H1 (cell line): ENCODE measurements around the gene UFC1. TPM values are rescaled to one million over a fixed set of nuclear protein-coding genes. Genes with fewer than 3 reads are reported as not detected.

Experiments
- CTCF ChIA-PET: fragments of 300-600 bp; sonication (Branson Sonifier 250); formaldehyde crosslinking; loops from one replicate; lab custom pipeline; 2021; ENCODE audit not compliant: partially characterized antibody; lab: Charles Lee
- POLR2A ChIA-PET: fragments of 300-600 bp; sonication (Branson Sonifier 250); formaldehyde crosslinking; loops from one replicate; lab custom pipeline; 2021; ENCODE audit warnings: inconsistent platforms; ENCODE audit not compliant: partially characterized antibody; lab: Charles Lee
- DNase-seq, 2 experiments: peaks; one replicate each; pipeline versions ENCODE4 v3.0.0 to v3.0.0-alpha.2; 2010 to 2022; ENCODE audit warnings: low spot score in 2 of 2, low read depth in 1 of 2, mixed read lengths in 1 of 2
- FAIRE-seq: peaks from 2 replicates; lab custom pipeline; 2011; peaks lifted over from hg19 to GRCh38; lab: Jason Lieb, UNC
- H2AFZ ChIP-seq: 2 replicates; pipeline ENCODE4 v1.8.1; 2012; ENCODE audit warnings: low read length, inconsistent platforms
- H2AK5ac ChIP-seq: 2 replicates; pipeline ENCODE4 v1.6.1; 2013; ENCODE audit warnings: low read depth, low read length
- H2BK120ac ChIP-seq: replicated peaks from 2 replicates; pipeline ENCODE3; 2013; ENCODE audit warnings: low read depth, low read length, inconsistent platforms
- H2BK12ac ChIP-seq: 2 replicates; pipeline ENCODE4 v1.6.1; 2013; ENCODE audit warnings: low read depth, low read length
- H2BK15ac ChIP-seq: 2 replicates; pipeline ENCODE4 v1.6.1; 2013; ENCODE audit warnings: low read length
- H2BK20ac ChIP-seq: 2 replicates; pipeline ENCODE4 v1.6.1; 2013; ENCODE audit warnings: low read length
- H2BK5ac ChIP-seq: 2 replicates; pipeline ENCODE4 v1.6.1; 2013; ENCODE audit warnings: low read depth, low read length
- H3K14ac ChIP-seq: 2 replicates; pipeline ENCODE4 v1.6.1; 2013; ENCODE audit warnings: inconsistent platforms; ENCODE audit not compliant: insufficient read length
- H3K18ac ChIP-seq: 2 replicates; pipeline ENCODE4 v1.6.1; 2013; ENCODE audit warnings: low read length; ENCODE audit errors: extremely low read depth
- H3K23ac ChIP-seq: 2 replicates; pipeline ENCODE4 v1.6.1; 2013; ENCODE audit warnings: inconsistent platforms; ENCODE audit not compliant: insufficient read length
- H3K23me2 ChIP-seq: 2 replicates; pipeline ENCODE4 v1.6.1; 2013; ENCODE audit warnings: low read depth, low read length
- H3K27ac ChIP-seq: 2 replicates; pipeline ENCODE4 v1.6.1; 2011; ENCODE audit warnings: low read depth, low read length, inconsistent platforms
- H3K27me3 ChIP-seq, 4 experiments: replicated peaks in 1 of 4; 1 replicate in 1 of 4; 2 replicates in 3 of 4; pipeline versions ENCODE4 v1.6.1 to v1.8.1; 2011 to 2013; ENCODE audit warnings: low read length in 3 of 4, mild to moderate bottlenecking in 3 of 4, inconsistent platforms in 2 of 4, mixed read lengths in 2 of 4, moderate library complexity in 1 of 4; ENCODE audit not compliant: control insufficient read depth in 3 of 4, insufficient read depth in 3 of 4; ENCODE audit errors: extremely low read depth in 1 of 4
- H3K36me3 ChIP-seq, 4 experiments: 2 replicates each; pipeline versions ENCODE4 v1.6.1 to v1.8.1; 2011 to 2013; ENCODE audit warnings: mild to moderate bottlenecking in 4 of 4, low read length in 3 of 4, moderate library complexity in 2 of 4, control low read depth in 1 of 4, inconsistent platforms in 1 of 4; ENCODE audit not compliant: insufficient read depth in 4 of 4, control insufficient read depth in 2 of 4
- H3K4ac ChIP-seq: replicated peaks from 2 replicates; pipeline ENCODE3; 2013; ENCODE audit warnings: low read length, low read depth, mixed read lengths, inconsistent platforms; ENCODE audit not compliant: insufficient read length
- H3K4me1 ChIP-seq, 4 experiments: replicated peaks in 1 of 4; 1 replicate in 1 of 4; 2 replicates in 3 of 4; pipeline versions ENCODE4 v1.6.1 to v1.8.1; 2011 to 2013; ENCODE audit warnings: low read length in 3 of 4, inconsistent platforms in 2 of 4, mixed read lengths in 1 of 4; ENCODE audit not compliant: insufficient read depth in 4 of 4, control insufficient read depth in 3 of 4
- H3K4me2 ChIP-seq, 2 experiments: 2 replicates each; pipeline versions ENCODE4 v1.6.1 to v1.8.1; 2011 to 2013; ENCODE audit warnings: low read depth in 2 of 2, low read length in 2 of 2, control low read depth in 1 of 2, inconsistent platforms in 1 of 2, mild to moderate bottlenecking in 1 of 2; ENCODE audit not compliant: insufficient read depth in 1 of 2
- H3K4me3 ChIP-seq, 4 experiments: fragments of 200-600, 300-600 bp in 1 of 4; sonication (generic), shearing (Covaris generic), sonication (Bioruptor Twin) in 1 of 4; 2 replicates each; pipeline versions ENCODE4 v1.5.1 to v1.8.1; 2011 to 2016; ENCODE audit warnings: low read length in 4 of 4, low read depth in 3 of 4, control low read depth in 2 of 4, inconsistent platforms in 2 of 4, mild to moderate bottlenecking in 2 of 4, mixed read lengths in 1 of 4, moderate library complexity in 1 of 4; ENCODE audit not compliant: insufficient read depth in 2 of 4; ENCODE audit errors: extremely low read depth in 1 of 4
- H3K56ac ChIP-seq: replicated peaks from 2 replicates; pipeline ENCODE3; 2013; ENCODE audit warnings: low read depth, mild to moderate bottlenecking, mixed read lengths, low read length, inconsistent platforms; ENCODE audit not compliant: insufficient read length
- H3K79me1 ChIP-seq: 2 replicates; pipeline ENCODE4 v1.6.1; 2013; ENCODE audit warnings: low read depth, low read length, control low read depth
- H3K79me2 ChIP-seq, 2 experiments: 2 replicates each; pipeline versions ENCODE4 v1.6.1 to v1.8.1; 2012 to 2013; ENCODE audit warnings: low read length in 2 of 2, mild to moderate bottlenecking in 2 of 2, inconsistent platforms in 1 of 2; ENCODE audit not compliant: insufficient read depth in 2 of 2, control insufficient read depth in 1 of 2
- H3K9ac ChIP-seq, 4 experiments: replicated peaks in 1 of 4; 1 replicate in 1 of 4; 2 replicates in 3 of 4; pipeline versions ENCODE4 v1.6.1 to v1.8.1; 2011 to 2013; ENCODE audit warnings: low read depth in 3 of 4, low read length in 3 of 4, control low read depth in 2 of 4, mild to moderate bottlenecking in 2 of 4, moderate library complexity in 2 of 4, inconsistent platforms in 1 of 4; ENCODE audit errors: extremely low read depth in 1 of 4
- H3K9me3 ChIP-seq, 2 experiments: 2 replicates each; pipeline versions ENCODE4 v1.6.1 to v1.8.1; 2012 to 2013; ENCODE audit warnings: mild to moderate bottlenecking in 2 of 2, moderate library complexity in 2 of 2, control low read depth in 1 of 2, inconsistent platforms in 1 of 2, low read depth in 1 of 2, low read length in 1 of 2, mixed read lengths in 1 of 2; ENCODE audit not compliant: insufficient read depth in 2 of 2
- H4K20me1 ChIP-seq, 2 experiments: replicated peaks in 1 of 2; 2 replicates each; pipeline versions ENCODE3 to v1.8.1; 2011 to 2013; ENCODE audit warnings: inconsistent platforms in 2 of 2, low read length in 2 of 2, mild to moderate bottlenecking in 1 of 2; ENCODE audit not compliant: insufficient read depth in 2 of 2, control insufficient read depth in 1 of 2
- H4K5ac ChIP-seq: 2 replicates; pipeline ENCODE4 v1.6.1; 2013; ENCODE audit warnings: low read length, low read depth, mixed read lengths, inconsistent platforms; ENCODE audit not compliant: insufficient read length
- H4K8ac ChIP-seq: 2 replicates; pipeline ENCODE4 v1.8.0; 2013; ENCODE audit warnings: mild to moderate bottlenecking, moderate library complexity, low read length, inconsistent platforms; ENCODE audit not compliant: insufficient read depth; ENCODE audit errors: extremely low read depth
- H4K91ac ChIP-seq: replicated peaks from 2 replicates; pipeline ENCODE3; 2013; ENCODE audit warnings: low read length, mixed read lengths, inconsistent platforms; ENCODE audit not compliant: insufficient read length
- CBX5 ChIP-seq: fragments of 300-800, 300-1000 bp; sonication (generic); IDR thresholded peaks from 2 replicates; pipeline ENCODE4 v1.7.1; 2016; ENCODE audit warnings: antibody characterized with exemption, low read length, low read depth
- CEBPB ChIP-seq: IDR thresholded peaks from 2 replicates; pipeline ENCODE4 v1.6.1; 2012; ENCODE audit warnings: low read depth, low read length
- NANOG ChIP-seq: IDR thresholded peaks from 2 replicates; pipeline ENCODE4 v1.6.1; 2011; ENCODE audit warnings: low read length, low read depth, mild to moderate bottlenecking, inconsistent platforms; ENCODE audit not compliant: insufficient read depth, poor library complexity, severe bottlenecking
- TCF12 ChIP-seq: IDR thresholded peaks from 2 replicates; pipeline ENCODE4 v1.6.1; 2011; ENCODE audit warnings: low read depth, mild to moderate bottlenecking, low read length
- WGBS, 2 experiments: shearing (Covaris generic) in 1 of 2; methylation state at CpG; one replicate each; pipeline versions ENCODE4 v1.1.6 to v1.1.7; 2013 to 2015; ENCODE audit warnings: low lambda C conversion rate in 2 of 2, mixed read lengths in 2 of 2, inconsistent platforms in 1 of 2, low coverage in 1 of 2, missing lambda C conversion rate in 1 of 2; ENCODE audit not compliant: insufficient replicate concordance in 2 of 2, insufficient coverage in 1 of 2, insufficient read length in 1 of 2; ENCODE audit errors: extremely low coverage in 1 of 2, missing lambda C conversion rate in 1 of 2; 5-methylcytosine and 5-hydroxymethylcytosine counted together
- polyA plus RNA-seq, 7 experiments: library from polyadenylated mRNA; depleted of rRNA in 3 of 7; stranded (reverse) in 5 of 7; unstranded in 2 of 7; fragments of >200 nt in 5 of 7; fragments of 200-250 nt in 2 of 7; gene quantifications; 1 replicate in 5 of 7; 2 replicates in 1 of 7; 4 replicates in 1 of 7; pipeline versions ENCODE4 v1.2.1 to v1.2.3, GENCODE V29; 2011 to 2013; ENCODE audit warnings: missing spikeins in 2 of 7, mixed read lengths in 2 of 7
- total RNA-seq: library from RNA; stranded (reverse); fragmentation: NEBNext Ultra II Directional; extraction: Animal tissue kit (Norgen Biotek cat#: 25700); gene quantifications from 2 replicates; pipeline ENCODE4 v1.2.1, GENCODE V29; 2021
- TF ChIP-seq, protein P1 (sequence below): IDR thresholded peaks from 2 replicates; pipeline ENCODE4 v1.6.1; 2011; ENCODE audit warnings: low read depth, mild to moderate bottlenecking, low read length; ENCODE audit not compliant: insufficient read depth
- TF ChIP-seq, protein P2 (sequence below), 3 experiments: IDR thresholded peaks; 1 replicate in 2 of 3; 2 replicates in 1 of 3; pipeline versions ENCODE4 v1.5.1 to v1.6.1; 2011; ENCODE audit warnings: low read length in 3 of 3, mild to moderate bottlenecking in 3 of 3, inconsistent platforms in 2 of 3, low read depth in 1 of 3, moderate library complexity in 1 of 3; ENCODE audit not compliant: insufficient read depth in 1 of 3; ENCODE audit errors: control extremely low read depth in 1 of 3
- TF ChIP-seq, protein P3 (sequence below): IDR thresholded peaks from 2 replicates; pipeline ENCODE4 v1.6.1; 2012; ENCODE audit warnings: inconsistent platforms

Gene UFC1
- total and polyA plus RNA-seq, 2 of the 8 experiments (the other 6 are each of a cell fraction or from before 2014, with no cell fraction given), result 67.8 to 102 TPM

DNA sequence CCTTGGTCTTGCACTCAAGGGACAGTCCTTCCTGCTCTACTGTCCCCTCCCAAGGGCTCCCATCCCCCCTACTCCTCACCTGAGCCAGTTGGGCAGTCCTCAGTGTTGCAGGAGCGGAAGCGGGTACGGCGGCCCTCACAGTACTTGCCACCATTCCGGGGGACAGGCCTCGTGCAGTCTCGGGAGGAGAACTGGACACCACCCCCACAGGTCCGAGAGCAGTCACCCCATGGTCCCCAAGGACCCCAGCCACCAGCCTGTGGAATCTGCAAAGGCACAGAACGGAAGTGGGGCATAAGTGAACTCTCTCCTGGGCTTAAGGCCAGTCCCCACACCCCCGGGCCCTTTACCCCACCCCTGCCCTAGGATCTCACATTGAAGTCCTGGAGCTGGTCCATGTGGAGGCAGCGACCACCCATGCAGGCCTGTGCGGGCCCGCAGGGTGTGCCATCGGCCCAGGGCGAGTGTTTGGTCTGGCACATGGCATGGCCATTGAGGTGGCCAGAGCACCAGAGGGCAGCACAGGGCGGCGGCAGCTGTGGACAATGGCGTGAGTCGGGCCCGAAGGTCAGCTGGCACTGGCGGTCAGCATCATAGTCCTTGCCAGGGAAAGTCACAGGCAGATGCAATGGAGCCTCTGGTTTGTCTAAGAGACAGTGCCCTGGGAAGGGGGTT lies 39.9 kb downstream of the UFC1 start:
- Histone ChIP-seq H3K14ac (no peak overlapping the region), H3K18ac (no peak overlapping the region), H2AK5ac (no peak overlapping the region), H3K36me3 (peaks cover 4 to 14% (median 10%) of the 10 kb centered on the region in 4 experiments; a peak in 5 of 8 replicates), H2BK20ac (no peak overlapping the region), H3K23me2 (peaks cover 9% of the 10 kb centered on the region; the same call in 1 of the 2 replicates), H3K23ac (no peak overlapping the region), H4K5ac (no peak overlapping the region), H2BK15ac (no peak overlapping the region), H2BK120ac (no peak overlapping the region), H3K4me2 (no peak overlapping the region), H3K79me1 (peaks cover 6% of the 10 kb centered on the region; the same call in 1 of the 2 replicates), H2BK12ac (no peak overlapping the region), H3K79me2 (peaks cover 0 to 5% of the 10 kb centered on the region in 2 experiments; a peak in 1 of 4 replicates), H4K20me1 (no peaks in the 10 kb centered on the region), H3K4me3 (no peak overlapping the region), H3K9me3 (no peaks in the 10 kb centered on the region), H4K8ac (peak overlapping the region; percentile 8; the same call in 1 of the 2 replicates), H3K4me1 (peaks cover 3 to 21% (median 19%) of the 10 kb centered on the region in 4 experiments), H2AFZ (no peak overlapping the region), H3K27ac (no peak overlapping the region), H2BK5ac (no peak overlapping the region; the same call in 1 of the 2 replicates), H3K4ac (no peak overlapping the region), H4K91ac (no peak overlapping the region), H3K56ac (no peak overlapping the region), H3K9ac (no peak overlapping the region), H3K27me3 (no peaks in the 10 kb centered on the region; a peak in 1 of 7 replicates)
- POLR2A ChIA-PET, result interaction anchor here (0.6 to 4.6 kb wide), 3 partner anchors 9 to 37 kb away, joined by 3 to 45 read pairs (median 21); partner anchors contain the start of genes B4GALT3 and NDUFS2
- CTCF ChIA-PET, result interaction anchor here (0.5 to 6.1 kb wide), 15 partner anchors 9 to 188 kb away, joined by 3 to 67 read pairs (median 6); partner anchors contain the start of genes APOA2, FCER1G, NDUFS2 and PPOX
- FAIRE-seq, result no peak
- TF ChIP-seq NANOG (no peak), CBX5 (no peak), TCF12 (no peak), CEBPB (no peak)
- TF ChIP-seq, protein P1, sequence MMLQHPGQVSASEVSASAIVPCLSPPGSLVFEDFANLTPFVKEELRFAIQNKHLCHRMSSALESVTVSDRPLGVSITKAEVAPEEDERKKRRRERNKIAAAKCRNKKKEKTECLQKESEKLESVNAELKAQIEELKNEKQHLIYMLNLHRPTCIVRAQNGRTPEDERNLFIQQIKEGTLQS, result no peak
- TF ChIP-seq, protein P2, sequence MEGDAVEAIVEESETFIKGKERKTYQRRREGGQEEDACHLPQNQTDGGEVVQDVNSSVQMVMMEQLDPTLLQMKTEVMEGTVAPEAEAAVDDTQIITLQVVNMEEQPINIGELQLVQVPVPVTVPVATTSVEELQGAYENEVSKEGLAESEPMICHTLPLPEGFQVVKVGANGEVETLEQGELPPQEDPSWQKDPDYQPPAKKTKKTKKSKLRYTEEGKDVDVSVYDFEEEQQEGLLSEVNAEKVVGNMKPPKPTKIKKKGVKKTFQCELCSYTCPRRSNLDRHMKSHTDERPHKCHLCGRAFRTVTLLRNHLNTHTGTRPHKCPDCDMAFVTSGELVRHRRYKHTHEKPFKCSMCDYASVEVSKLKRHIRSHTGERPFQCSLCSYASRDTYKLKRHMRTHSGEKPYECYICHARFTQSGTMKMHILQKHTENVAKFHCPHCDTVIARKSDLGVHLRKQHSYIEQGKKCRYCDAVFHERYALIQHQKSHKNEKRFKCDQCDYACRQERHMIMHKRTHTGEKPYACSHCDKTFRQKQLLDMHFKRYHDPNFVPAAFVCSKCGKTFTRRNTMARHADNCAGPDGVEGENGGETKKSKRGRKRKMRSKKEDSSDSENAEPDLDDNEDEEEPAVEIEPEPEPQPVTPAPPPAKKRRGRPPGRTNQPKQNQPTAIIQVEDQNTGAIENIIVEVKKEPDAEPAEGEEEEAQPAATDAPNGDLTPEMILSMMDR (IDR thresholded peaks at IDR 0.05; ENCODE audit: control extremely low read depth in 1 of 3, insufficient read depth in 1 of 3, low read depth in 1 of 3, low read length in 3 of 3), result peak in 2 of 3 experiments; percentile 19 to 29; a peak in 2 of 4 replicates
- TF ChIP-seq, protein P3, sequence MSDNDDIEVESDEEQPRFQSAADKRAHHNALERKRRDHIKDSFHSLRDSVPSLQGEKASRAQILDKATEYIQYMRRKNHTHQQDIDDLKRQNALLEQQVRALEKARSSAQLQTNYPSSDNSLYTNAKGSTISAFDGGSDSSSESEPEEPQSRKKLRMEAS, result 0 out of 2 replicates have a peak, but pooled peaks have one; percentile 29
- no peak for DNase-seq
- WGBS, 2 experiments, result 94% methylated on average over 20 of the region's 21 CpGs; no CpG with 5 or more reads in 1 of the 2 experiments
